Endodermal cell (in vitro differentiated cells): ENCODE data around the gene GPR142. TPM values are rescaled to one million over a fixed set of nuclear protein-coding genes. Genes with fewer than 3 reads are reported as not detected.

Experiments
- DNase-seq: peaks from one replicate; pipeline ENCODE4 v3.0.0-alpha.2; 2017
- H3K27ac ChIP-seq: 2 replicates; pipeline ENCODE4 v1.5.1; 2013; ENCODE audit warnings: mild to moderate bottlenecking, low read depth, low read length, moderate library complexity
- H3K27me3 ChIP-seq: 2 replicates; pipeline ENCODE4 v1.6.1; 2013; ENCODE audit warnings: mild to moderate bottlenecking, low read length, moderate library complexity; ENCODE audit not compliant: insufficient read depth, control insufficient read depth, poor library complexity, severe bottlenecking
- H3K36me3 ChIP-seq: 2 replicates; pipeline ENCODE4 v1.7.0; 2013; ENCODE audit warnings: mild to moderate bottlenecking, low read length, moderate library complexity; ENCODE audit not compliant: control insufficient read depth, insufficient read depth
- H3K4me1 ChIP-seq: one replicate; pipeline ENCODE4 v1.7.0; 2013; ENCODE audit warnings: low read length; ENCODE audit not compliant: control insufficient read depth, insufficient read depth
- H3K4me3 ChIP-seq: 2 replicates; pipeline ENCODE4 v1.5.1; 2013; ENCODE audit warnings: mild to moderate bottlenecking, low read length, moderate library complexity
- H3K9ac ChIP-seq: 2 replicates; pipeline ENCODE4 v1.6.1; 2013; ENCODE audit warnings: mild to moderate bottlenecking, low read length, moderate library complexity; ENCODE audit not compliant: poor library complexity, severe bottlenecking; ENCODE audit errors: extremely low read depth
- H3K9me3 ChIP-seq: 2 replicates; pipeline ENCODE4 v1.6.1; 2013; ENCODE audit warnings: mild to moderate bottlenecking, low read length, moderate library complexity; ENCODE audit not compliant: control insufficient read depth
- H3K27ac Mint-ChIP-seq: 2 replicates; pipeline ENCODE4 v1.8.0; 2020; ENCODE audit warnings: mixed read lengths
- H3K27me3 Mint-ChIP-seq: 2 replicates; pipeline ENCODE4 v1.8.0; 2021; ENCODE audit warnings: mild to moderate bottlenecking, mixed read lengths; ENCODE audit not compliant: insufficient read depth
- H3K36me3 Mint-ChIP-seq: 2 replicates; pipeline ENCODE4 v1.8.0; 2020; ENCODE audit warnings: low read depth, mixed read lengths
- H3K4me1 Mint-ChIP-seq: 2 replicates; pipeline ENCODE4 v1.8.0; 2020; ENCODE audit warnings: mixed read lengths
- H3K4me3 Mint-ChIP-seq: 2 replicates; pipeline ENCODE4 v1.8.0; 2020; ENCODE audit warnings: mild to moderate bottlenecking, moderate library complexity, mixed read lengths
- H3K9me3 Mint-ChIP-seq: 2 replicates; pipeline ENCODE4 v1.8.0; 2020; ENCODE audit warnings: mild to moderate bottlenecking, mixed read lengths
- CTCF ChIP-seq: fragments of 200-600 bp; sonication (generic); conservative IDR thresholded peaks from 2 replicates; pipeline ENCODE4 v1.5.0; 2021; ENCODE audit warnings: antibody characterized with exemption, mild to moderate bottlenecking
- WGBS, 2 experiments: methylation state at CpG; one replicate each; pipeline versions ENCODE4 v1.1.5 to v1.1.7; 2013; ENCODE audit warnings: missing lambda C conversion rate in 2 of 2, mixed read lengths in 1 of 2; ENCODE audit not compliant: insufficient coverage in 1 of 2, insufficient read length in 1 of 2; 5-methylcytosine and 5-hydroxymethylcytosine counted together
- total RNA-seq, 2 donors: library from RNA; stranded (reverse); fragmentation: NEBNext Ultra II Directional in 1 of 2; extraction: Animal tissue kit (Norgen Biotek cat#: 25700) in 1 of 2; gene quantifications; 2 replicates in 1 of 2; 3 replicates in 1 of 2; pipeline ENCODE4 v1.2.1, GENCODE V29; 2021

GPR142 gene
- total RNA-seq, 2 donors from 2014 or later, result 0.29 to 0.92 TPM

GRCh38 chr17:74335529-74336062 is 31.7 kb upstream of the GPR142 start:
- Mint-ChIP-seq H3K27ac (no peak overlapping the region), H3K36me3 (no peaks in the 10 kb centered on the region), H3K27me3 (peaks cover 6% of the 10 kb centered on the region), H3K9me3 (no peaks in the 10 kb centered on the region), H3K4me1 (peaks cover 32% of the 10 kb centered on the region), H3K4me3 (no peak overlapping the region)
- no peaks in the 10 kb centered on the region for H3K27me3 ChIP-seq
- DNase-seq, result no peak
- no peak overlapping the region for H3K27ac ChIP-seq
- no peak overlapping the region for H3K4me3 ChIP-seq
- H3K9me3 ChIP-seq, result no peaks in the 10 kb centered on the region
- H3K9ac ChIP-seq, result no peak overlapping the region
- H3K4me1 ChIP-seq, result peaks cover 15% of the 10 kb centered on the region
- H3K36me3 ChIP-seq, result no peaks in the 10 kb centered on the region
- 77 to 81% methylated on average over 4 to 5 of the region's 5 CpGs for WGBS, 2 experiments
- no peak for TF ChIP-seq CTCF

GRCh38 chr17:74336307-74336706 is 31.0 kb upstream of the GPR142 start:
- H3K4me3 ChIP-seq, result no peak overlapping the region
- 92% methylated on average over 4 to 7 of the region's 7 CpGs for WGBS, 2 experiments
- Mint-ChIP-seq H3K9me3 (no peaks in the 10 kb centered on the region), H3K4me3 (no peak overlapping the region), H3K4me1 (peaks cover 34% of the 10 kb centered on the region), H3K27me3 (peaks cover 5% of the 10 kb centered on the region), H3K36me3 (no peaks in the 10 kb centered on the region), H3K27ac (no peak overlapping the region)
- H3K4me1 ChIP-seq, result peaks cover 15% of the 10 kb centered on the region
- TF ChIP-seq CTCF, result no peak
- no peak for DNase-seq
- H3K9ac ChIP-seq, result no peak overlapping the region
- no peaks in the 10 kb centered on the region for H3K9me3 ChIP-seq
- no peak overlapping the region for H3K27ac ChIP-seq
- H3K27me3 ChIP-seq, result no peaks in the 10 kb centered on the region
- H3K36me3 ChIP-seq, result no peaks in the 10 kb centered on the region

- Mint-ChIP-seq H3K36me3 (no peaks in the 10 kb centered on the region), H3K4me1 (peaks cover 27% of the 10 kb centered on the region), H3K9me3 (no peaks in the 10 kb centered on the region), H3K27ac (no peak overlapping the region), H3K27me3 (peaks cover 5% of the 10 kb centered on the region), H3K4me3 (no peak overlapping the region)
- Histone ChIP-seq H3K36me3 (no peaks in the 10 kb centered on the region), H3K9ac (no peak overlapping the region), H3K27ac (no peak overlapping the region), H3K27me3 (no peaks in the 10 kb centered on the region), H3K4me1 (peaks cover 7% of the 10 kb centered on the region), H3K4me3 (no peak overlapping the region), H3K9me3 (no peaks in the 10 kb centered on the region)
- 88 to 91% methylated on average over 8 to 12 of the region's 12 CpGs for WGBS, 2 experiments
- no peak for TF ChIP-seq CTCF
- DNase-seq, result no peak
Measured at GRCh38 chr17:74337834-74338500, 29.3 kb upstream of the GPR142 start.
